LHCN-M2 (cell line): ENCODE measurements around the gene CAMTA2. TPM values are rescaled to one million over a fixed set of nuclear protein-coding genes. Genes with fewer than 3 reads are reported as not detected.
A peak's percentile ranks its signal among the peaks of the same experiment; 100 is the strongest.
"Not testable (repeated sequence)": the region's sequence is repeated elsewhere in the genome, so short reads cannot be mapped to it uniquely, and the experiment has no call there.

ENCODE experiments used
- DNase-seq: peaks from one replicate; pipeline ENCODE4 v3.0.0-alpha.2; 2012; ENCODE audit warnings: low read depth
- total RNA-seq: library from RNA; depleted of rRNA; stranded (reverse); fragments of >200 nt; gene quantifications from 2 replicates; pipeline ENCODE4 v1.2.3, GENCODE V29; 2014; rRNA removed

Gene CAMTA2
- total RNA-seq, 1 experiment from 2014 or later = 12.4 TPM

GRCh38 chr17:4934173-4934979 is 53.1 kb downstream of the CAMTA2 start:
- peak; percentile 58 for DNase-seq

DNA sequence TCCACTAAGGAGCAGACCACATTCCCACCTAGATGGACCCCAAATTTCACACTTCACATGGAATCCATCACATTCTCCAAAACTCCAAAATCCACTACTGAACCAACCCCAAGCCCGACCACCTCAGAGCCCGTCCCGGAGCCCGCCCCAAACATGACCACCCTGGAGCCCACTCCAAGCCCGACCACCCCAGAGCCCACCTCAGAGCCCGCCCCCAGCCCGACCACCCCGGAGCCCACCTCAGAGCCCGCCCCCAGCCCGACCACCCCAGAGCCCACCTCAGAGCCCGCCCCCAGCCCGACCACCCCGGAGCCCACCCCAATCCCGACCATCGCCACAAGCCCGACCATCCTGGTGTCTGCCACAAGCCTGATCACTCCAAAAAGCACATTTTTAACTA is 53.8 kb downstream of the CAMTA2 start:
- DNase-seq = no peak

GRCh38 chr17:4932756-4933155 is 54.7 kb downstream of the CAMTA2 start:
- DNase-seq = no peak

DNA sequence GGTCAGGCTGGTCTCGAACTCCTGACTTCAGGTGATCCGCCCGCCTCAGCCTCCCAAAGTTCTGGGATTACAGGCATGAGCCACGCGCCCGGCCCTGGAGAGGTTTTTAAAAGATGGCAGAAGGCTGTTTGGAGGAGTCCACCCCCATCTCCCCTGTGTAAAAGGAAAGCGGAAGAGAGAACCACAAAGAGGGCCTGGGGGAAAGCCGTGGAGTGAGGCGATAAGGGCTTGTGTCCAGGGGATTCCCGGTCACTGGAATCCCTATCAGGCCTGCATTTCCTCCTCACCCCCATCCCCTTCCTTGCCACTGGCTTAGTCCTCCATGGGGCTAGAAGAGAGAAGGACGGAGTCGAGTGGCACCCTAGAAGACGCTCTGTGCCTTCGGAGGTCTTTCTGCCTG is 55.5 kb downstream of the CAMTA2 start, which contains the start of gene GP1BA:
TSS of gene GP1BA (plus strand) at position 315 of the 400 bp plus-strand sequence. CDS start 328 bp downstream, outside the sequence.
- no peak for DNase-seq

DNA sequence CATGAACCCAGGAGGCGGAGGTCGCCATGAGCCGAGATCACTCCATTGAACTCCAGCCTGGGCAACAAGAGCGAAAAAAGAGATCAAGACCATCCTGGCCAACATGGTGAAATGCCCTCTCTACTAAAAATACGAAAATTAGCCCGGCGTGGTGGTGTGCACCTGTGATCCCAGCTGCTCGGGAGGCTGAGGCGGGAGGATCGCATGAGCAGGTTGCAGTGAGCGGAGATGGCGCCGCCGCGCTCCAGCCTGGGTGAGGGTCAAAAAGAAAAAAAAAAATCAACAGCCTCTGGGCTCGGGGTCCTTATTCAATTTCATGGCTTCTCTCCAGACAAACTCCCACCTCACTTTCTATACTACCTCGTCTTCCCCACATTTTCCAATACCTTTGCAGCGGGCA is 58.6 kb downstream of the CAMTA2 start:
- no peak for DNase-seq

DNA sequence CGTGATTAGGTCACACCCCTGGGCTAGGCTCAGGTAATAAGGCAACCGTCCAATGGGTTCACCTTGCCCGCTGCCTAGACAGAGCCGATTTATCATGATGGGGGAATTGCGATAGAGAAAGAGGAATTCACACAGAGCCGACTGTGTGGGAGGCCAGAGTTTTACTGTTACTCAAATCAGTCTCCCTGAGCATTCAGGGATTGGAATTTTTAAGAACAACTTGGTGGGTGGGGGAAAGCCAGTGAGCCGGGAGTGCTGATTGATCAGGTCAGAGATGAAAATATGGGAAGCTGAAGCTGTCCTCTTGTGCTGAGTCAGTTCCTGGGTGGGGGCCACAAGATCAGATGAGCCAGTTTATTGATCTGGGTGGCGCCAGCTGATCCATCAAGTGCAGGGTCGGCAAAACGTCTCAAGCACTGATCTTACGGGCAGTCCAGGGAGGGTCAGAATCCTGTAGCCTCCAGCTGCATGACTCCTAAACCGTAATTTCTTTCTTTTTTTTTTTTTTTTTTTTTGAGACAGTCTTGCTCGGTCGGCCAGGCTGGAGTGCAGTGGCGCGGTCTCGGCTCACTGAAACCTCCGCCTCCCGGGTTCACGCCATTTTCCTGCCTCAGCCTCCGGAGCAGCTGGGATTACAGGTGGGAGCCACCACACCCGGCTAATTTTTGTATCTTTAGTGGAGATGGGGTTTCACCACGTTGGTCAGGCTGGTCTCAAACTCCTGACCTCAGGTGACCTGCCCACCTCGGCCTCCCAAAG is 60.7 kb downstream of the CAMTA2 start:
- DNase-seq = not testable (repeated sequence)

GRCh38 chr17:4921320-4921719 is 66.2 kb downstream of the CAMTA2 start:
- no peak for DNase-seq

DNA sequence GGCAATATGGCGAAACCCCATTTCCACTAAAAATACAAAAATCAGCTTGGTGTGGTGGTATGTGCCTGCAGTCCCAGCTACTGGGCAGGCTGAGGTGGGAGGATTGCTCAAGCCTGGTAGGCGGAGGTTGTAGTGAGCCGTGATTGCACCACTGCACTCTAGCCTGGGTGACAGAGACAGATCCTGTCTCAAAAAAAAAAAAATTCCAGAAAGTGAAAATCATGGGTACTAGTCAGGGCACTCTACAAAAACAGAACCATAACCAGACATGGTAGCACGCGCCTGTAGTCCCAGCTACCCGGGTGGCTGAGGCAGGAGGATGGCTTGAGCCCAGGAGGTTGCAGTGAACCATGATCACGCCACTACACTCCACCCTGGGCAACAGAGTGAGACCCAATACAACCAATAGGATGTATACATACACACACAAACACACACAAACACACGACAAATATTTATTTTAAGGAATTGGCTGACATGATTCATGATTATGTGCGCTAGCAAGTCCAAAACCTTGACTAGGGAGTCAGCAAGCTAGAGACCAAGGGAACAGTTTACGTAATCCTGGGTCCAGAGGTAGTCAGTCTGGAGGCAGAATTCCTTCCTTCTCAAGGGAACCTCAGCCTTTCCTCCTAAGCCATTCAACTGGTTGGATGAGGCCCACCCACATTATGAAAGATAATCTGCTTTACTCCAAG is 67.0 kb downstream of the CAMTA2 start:
- DNase-seq = no peak

GRCh38 chr17:4919511-4920047 is 67.9 kb downstream of the CAMTA2 start:
- no peak for DNase-seq

Other genes with a start within 250 kb of the CAMTA2 start
- 0.06 TPM in 1 of 2 replicates, not detected in the other for gene ZMYND15, start 247.8 kb downstream of the CAMTA2 start, total RNA-seq
- gene CXCL16, start 247.7 kb downstream of the CAMTA2 start, total RNA-seq = 0.29 and 0.58 TPM in 2 replicates
- gene TM4SF5, start 215.8 kb downstream of the CAMTA2 start, total RNA-seq = not detected in 2 replicates
- 0.17 and 0.38 TPM in 2 replicates for gene VMO1, start 201.3 kb downstream of the CAMTA2 start, total RNA-seq
- gene GLTPD2, start 198.7 kb downstream of the CAMTA2 start, total RNA-seq = not detected in 2 replicates
- 165 and 204 TPM in 2 replicates for gene PSMB6, start 191.5 kb downstream of the CAMTA2 start, total RNA-seq
- gene PLD2, start 180.5 kb downstream of the CAMTA2 start, total RNA-seq = 13.6 and 15.3 TPM in 2 replicates
- gene MINK1, start 154.3 kb downstream of the CAMTA2 start, total RNA-seq = 26.7 and 33.6 TPM in 2 replicates
- under 0.01 and 0.06 TPM in 2 replicates for gene C17orf107, start 88.1 kb downstream of the CAMTA2 start, total RNA-seq
- gene CHRNE, start 84.6 kb downstream of the CAMTA2 start, total RNA-seq = 0.19 TPM in 1 of 2 replicates, not detected in the other
- gene GP1BA, start 55.4 kb downstream of the CAMTA2 start, total RNA-seq = not detected in 2 replicates
- 92.3 and 93.5 TPM in 2 replicates for gene SLC25A11, start 47.6 kb downstream of the CAMTA2 start, total RNA-seq
- gene RNF167, start 47.4 kb downstream of the CAMTA2 start, total RNA-seq = 34.4 and 38.2 TPM in 2 replicates
- gene PFN1, start 39.1 kb downstream of the CAMTA2 start, total RNA-seq = 1,610 and 1,782 TPM in 2 replicates
- gene ENO3, start 36.6 kb downstream of the CAMTA2 start, total RNA-seq = 5.2 and 7.9 TPM in 2 replicates
- 69.6 and 75.0 TPM in 2 replicates for gene SPAG7, start 19.9 kb downstream of the CAMTA2 start, total RNA-seq
- 0.34 and 0.64 TPM in 2 replicates for gene INCA1, start 9.8 kb upstream of the CAMTA2 start, total RNA-seq
- gene KIF1C, start 10.3 kb upstream of the CAMTA2 start, total RNA-seq = 75.9 and 82.0 TPM in 2 replicates
- gene SLC52A1, start 47.8 kb upstream of the CAMTA2 start, total RNA-seq = 0.06 TPM in 1 of 2 replicates, not detected in the other
- gene ZFP3, start 90.8 kb upstream of the CAMTA2 start, total RNA-seq = 0.06 and 0.17 TPM in 2 replicates
- 7.8 and 7.9 TPM in 2 replicates for gene ZNF232, start 124.2 kb upstream of the CAMTA2 start, total RNA-seq
- under 0.01 TPM in 1 of 2 replicates, not detected in the other for gene USP6, start 128.4 kb upstream of the CAMTA2 start, total RNA-seq
- gene ZNF594, start 204.2 kb upstream of the CAMTA2 start, total RNA-seq = 3.5 and 7.6 TPM in 2 replicates
- gene SCIMP, start 247.2 kb upstream of the CAMTA2 start, total RNA-seq = not detected in 2 replicates